Suppressor macrophage treated with lipopolysaccharide for 1 hour (primary cell): ENCODE results near the gene CACNA2D4.

Experiments used
- DNase-seq, 3 donors: peaks; one replicate each; pipeline ENCODE4 v3.0.0-alpha.2; 2020 to 2022

Gene CACNA2D4

GRCh38 chr12:1933342-1934051 lies 15.0 kb upstream of the CACNA2D4 start:
- DNase-seq, result no peak

- DNase-seq, result no peak
Measured at GRCh38 chr12:1932264-1932777, 13.9 kb upstream of the CACNA2D4 start.

- DNase-seq, result no peak
Measured at GRCh38 chr12:1931642-1932041, 13.2 kb upstream of the CACNA2D4 start.

- DNase-seq, result no peak
Measured at GRCh38 chr12:1930803-1931597, 12.5 kb upstream of the CACNA2D4 start.

- DNase-seq, result no peak
Measured at GRCh38 chr12:1929985-1930802, 11.7 kb upstream of the CACNA2D4 start.

- no peak for DNase-seq
Measured at GRCh38 chr12:1929241-1929984, 11.0 kb upstream of the CACNA2D4 start.

- DNase-seq, result no peak
Measured at GRCh38 chr12:1928439-1929121, 10.1 kb upstream of the CACNA2D4 start.

GRCh38 chr12:1927751-1928351 lies 9.4 kb upstream of the CACNA2D4 start:
- no peak for DNase-seq

- no peak for DNase-seq
Measured at GRCh38 chr12:1927051-1927680, 8.7 kb upstream of the CACNA2D4 start.

GRCh38 chr12:1926251-1926657 lies 7.8 kb upstream of the CACNA2D4 start:
- no peak for DNase-seq

- no peak for DNase-seq
Measured at GRCh38 chr12:1925684-1926006, 7.2 kb upstream of the CACNA2D4 start.

- no peak for DNase-seq
Measured at GRCh38 chr12:1924996-1925683, 6.7 kb upstream of the CACNA2D4 start.

GRCh38 chr12:1922985-1923384 lies 4.5 kb upstream of the CACNA2D4 start:
- DNase-seq, result no peak

GRCh38 chr12:1922075-1922709 lies 3.7 kb upstream of the CACNA2D4 start:
- DNase-seq, result no peak

GRCh38 chr12:1920971-1921370 lies 2.5 kb upstream of the CACNA2D4 start:
- peak; percentile 65 to 76 (median 71) for DNase-seq

- DNase-seq, result no peak
Measured at GRCh38 chr12:1920436-1920835, 2.0 kb upstream of the CACNA2D4 start.

GRCh38 chr12:1919763-1920162 lies 1.3 kb upstream of the CACNA2D4 start:
- DNase-seq, result no peak

- DNase-seq, result peak; percentile 46 to 51 (median 50)
Measured at GRCh38 chr12:1919284-1919683, 832 bp upstream of the CACNA2D4 start.

GRCh38 chr12:1918884-1919236 lies 408 bp upstream of the CACNA2D4 start:
- peak; percentile 51 to 77 (median 76) for DNase-seq
